ENCODE measurements around the gene KRT2. TPM values are rescaled to one million over a fixed set of nuclear protein-coding genes. Genes with fewer than 3 reads are reported as not detected.

Gene KRT2
- total RNA-seq, 1 donor from 2014 or later = not detected

DNA sequence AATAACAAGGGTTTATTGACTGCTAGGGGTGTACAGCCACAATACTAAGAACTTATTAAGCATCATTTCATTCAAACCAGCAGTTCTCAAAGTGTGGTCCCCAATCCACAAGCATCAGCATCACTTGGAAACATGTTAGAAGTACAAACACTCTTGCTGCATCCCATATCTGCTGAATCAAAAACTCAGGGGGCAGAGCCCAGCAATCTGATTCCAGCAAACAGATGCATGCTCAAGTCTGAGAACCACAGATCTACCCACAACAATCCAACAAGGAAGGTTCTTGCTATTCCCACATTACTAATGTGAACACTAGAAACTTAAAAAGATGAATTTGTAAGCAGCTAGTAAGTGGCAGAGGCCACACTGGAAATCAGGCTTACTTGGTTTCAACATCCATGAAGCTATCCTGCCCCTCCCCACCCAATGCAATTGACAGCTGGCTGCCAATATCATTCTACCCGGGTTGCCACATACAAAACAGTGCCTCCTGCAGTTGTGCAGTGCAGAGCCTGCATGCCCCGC lies 45.1 kb upstream of the KRT2 start:
- no peak overlapping the region for H3K27ac Mint-ChIP-seq (ENCODE audit: unreplicated experiment)
- TF ChIP-seq, protein P1, sequence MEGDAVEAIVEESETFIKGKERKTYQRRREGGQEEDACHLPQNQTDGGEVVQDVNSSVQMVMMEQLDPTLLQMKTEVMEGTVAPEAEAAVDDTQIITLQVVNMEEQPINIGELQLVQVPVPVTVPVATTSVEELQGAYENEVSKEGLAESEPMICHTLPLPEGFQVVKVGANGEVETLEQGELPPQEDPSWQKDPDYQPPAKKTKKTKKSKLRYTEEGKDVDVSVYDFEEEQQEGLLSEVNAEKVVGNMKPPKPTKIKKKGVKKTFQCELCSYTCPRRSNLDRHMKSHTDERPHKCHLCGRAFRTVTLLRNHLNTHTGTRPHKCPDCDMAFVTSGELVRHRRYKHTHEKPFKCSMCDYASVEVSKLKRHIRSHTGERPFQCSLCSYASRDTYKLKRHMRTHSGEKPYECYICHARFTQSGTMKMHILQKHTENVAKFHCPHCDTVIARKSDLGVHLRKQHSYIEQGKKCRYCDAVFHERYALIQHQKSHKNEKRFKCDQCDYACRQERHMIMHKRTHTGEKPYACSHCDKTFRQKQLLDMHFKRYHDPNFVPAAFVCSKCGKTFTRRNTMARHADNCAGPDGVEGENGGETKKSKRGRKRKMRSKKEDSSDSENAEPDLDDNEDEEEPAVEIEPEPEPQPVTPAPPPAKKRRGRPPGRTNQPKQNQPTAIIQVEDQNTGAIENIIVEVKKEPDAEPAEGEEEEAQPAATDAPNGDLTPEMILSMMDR (IDR thresholded peaks at IDR 0.05) = no peak
- H3K36me3 Mint-ChIP-seq (ENCODE audit: unreplicated experiment) = no peaks in the 10 kb centered on the region
- no peak for DNase-seq (ENCODE audit: extremely low spot score, unreplicated experiment)
- no peaks in the 10 kb centered on the region for H3K4me1 Mint-ChIP-seq (ENCODE audit: unreplicated experiment)
- H3K9me3 Mint-ChIP-seq (ENCODE audit: unreplicated experiment) = no peaks in the 10 kb centered on the region
- no peak overlapping the region for H3K4me3 Mint-ChIP-seq (ENCODE audit: unreplicated experiment)
- H3K27me3 Mint-ChIP-seq (ENCODE audit: unreplicated experiment) = peaks cover 61% of the 10 kb centered on the region

DNA sequence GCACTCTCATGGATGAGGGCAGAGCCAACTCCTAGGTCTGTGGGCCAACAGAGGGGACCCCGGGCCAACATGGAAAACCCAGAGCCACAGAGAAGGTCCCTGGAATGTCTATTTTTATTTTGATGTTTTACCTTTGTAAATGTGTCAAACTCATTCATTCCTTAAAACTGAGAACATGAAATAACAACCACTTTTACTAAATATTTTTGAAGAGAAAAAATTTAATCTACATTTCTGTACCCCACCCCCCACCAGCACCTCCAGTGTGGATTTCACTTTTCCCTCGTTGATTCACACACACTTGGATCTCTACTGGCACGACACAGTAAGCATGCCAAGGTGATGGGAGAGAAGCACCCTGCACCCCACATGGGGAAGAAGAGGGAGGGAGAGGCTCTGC lies 44.6 kb upstream of the KRT2 start:
- TF ChIP-seq, protein P1 (IDR thresholded peaks at IDR 0.05) = no peak
- peaks cover 63% of the 10 kb centered on the region for H3K27me3 Mint-ChIP-seq (ENCODE audit: unreplicated experiment)
- DNase-seq (ENCODE audit: extremely low spot score, unreplicated experiment) = no peak
- no peak overlapping the region for H3K4me3 Mint-ChIP-seq (ENCODE audit: unreplicated experiment)
- H3K27ac Mint-ChIP-seq (ENCODE audit: unreplicated experiment) = no peak overlapping the region
- no peaks in the 10 kb centered on the region for H3K9me3 Mint-ChIP-seq (ENCODE audit: unreplicated experiment)
- H3K4me1 Mint-ChIP-seq (ENCODE audit: unreplicated experiment) = peaks cover under 1% of the 10 kb centered on the region
- no peaks in the 10 kb centered on the region for H3K36me3 Mint-ChIP-seq (ENCODE audit: unreplicated experiment)

DNA sequence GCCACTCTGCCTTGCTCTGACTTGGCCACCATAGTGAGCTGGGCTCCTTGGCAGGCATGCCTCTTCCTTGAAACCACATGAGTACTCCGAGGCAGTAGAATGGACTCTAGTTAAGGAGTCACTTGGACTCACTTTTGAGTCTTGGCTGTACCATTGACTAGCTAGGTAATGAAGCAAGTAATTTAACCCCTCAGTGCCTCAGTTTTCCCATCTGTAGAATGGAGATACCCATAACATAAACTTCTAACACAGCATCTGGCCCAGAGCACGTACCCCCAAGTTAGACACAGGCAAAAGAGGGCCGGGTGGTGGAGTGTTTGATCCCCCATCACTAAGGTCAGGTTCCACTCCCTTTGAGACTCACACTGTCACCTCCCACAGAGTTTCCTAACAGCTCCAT lies 43.0 kb upstream of the KRT2 start:
- H3K4me1 Mint-ChIP-seq (ENCODE audit: unreplicated experiment) = peaks cover 9% of the 10 kb centered on the region
- H3K36me3 Mint-ChIP-seq (ENCODE audit: unreplicated experiment) = no peaks in the 10 kb centered on the region
- TF ChIP-seq, protein P1 (IDR thresholded peaks at IDR 0.05) = no peak
- DNase-seq (ENCODE audit: extremely low spot score, unreplicated experiment) = no peak
- no peaks in the 10 kb centered on the region for H3K9me3 Mint-ChIP-seq (ENCODE audit: unreplicated experiment)
- peaks cover 73% of the 10 kb centered on the region for H3K27me3 Mint-ChIP-seq (ENCODE audit: unreplicated experiment)
- H3K27ac Mint-ChIP-seq (ENCODE audit: unreplicated experiment) = no peak overlapping the region
- no peak overlapping the region for H3K4me3 Mint-ChIP-seq (ENCODE audit: unreplicated experiment)

DNA sequence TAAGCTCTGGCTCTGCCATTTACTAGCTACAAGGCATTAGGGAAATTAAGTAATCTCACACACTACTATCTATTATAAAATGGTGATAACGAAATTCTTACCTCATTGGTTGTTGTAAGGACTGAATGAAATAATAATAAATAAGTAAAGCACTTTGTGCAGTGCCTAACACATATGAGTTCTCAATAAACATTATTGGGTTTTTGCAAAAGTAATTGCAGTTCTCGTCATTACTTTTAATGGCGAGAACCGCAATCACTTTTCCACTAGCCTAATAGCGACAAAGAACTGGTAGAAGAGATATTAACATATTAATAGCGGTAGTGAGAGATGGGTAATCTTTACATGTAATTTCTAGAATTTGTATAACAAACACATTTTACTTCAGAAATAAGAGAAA lies 42.1 kb upstream of the KRT2 start:
- Mint-ChIP-seq H3K36me3 (ENCODE audit: unreplicated experiment) (no peaks in the 10 kb centered on the region), H3K9me3 (ENCODE audit: unreplicated experiment) (no peaks in the 10 kb centered on the region), H3K4me1 (ENCODE audit: unreplicated experiment) (peaks cover 9% of the 10 kb centered on the region), H3K27me3 (ENCODE audit: unreplicated experiment) (peaks cover 75% of the 10 kb centered on the region), H3K4me3 (ENCODE audit: unreplicated experiment) (no peak overlapping the region), H3K27ac (ENCODE audit: unreplicated experiment) (no peak overlapping the region)
- TF ChIP-seq, protein P1 (IDR thresholded peaks at IDR 0.05) = no peak
- no peak for DNase-seq (ENCODE audit: extremely low spot score, unreplicated experiment)

DNA sequence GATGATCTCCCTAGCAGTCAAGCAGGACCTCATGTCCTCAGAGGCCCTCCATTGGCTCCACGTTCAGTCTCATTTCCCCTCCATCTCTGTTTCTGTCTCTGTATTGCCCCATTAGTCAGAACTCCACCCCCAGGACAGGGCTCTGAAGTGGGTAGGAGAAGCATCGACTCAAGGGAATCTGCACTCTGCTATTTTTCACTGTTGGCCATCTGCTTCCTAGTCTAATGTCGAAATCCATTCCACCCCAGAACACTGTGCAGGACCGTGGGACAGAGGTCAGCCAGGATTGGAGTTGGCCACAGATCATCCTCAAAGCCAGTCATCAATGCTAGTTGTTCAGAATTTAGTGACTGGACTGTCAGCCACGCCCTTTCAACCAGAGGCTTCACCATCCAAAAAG lies 41.2 kb upstream of the KRT2 start:
- TF ChIP-seq, protein P1 (IDR thresholded peaks at IDR 0.05) = no peak
- peaks cover 78% of the 10 kb centered on the region for H3K27me3 Mint-ChIP-seq (ENCODE audit: unreplicated experiment)
- no peak for DNase-seq (ENCODE audit: extremely low spot score, unreplicated experiment)
- no peaks in the 10 kb centered on the region for H3K9me3 Mint-ChIP-seq (ENCODE audit: unreplicated experiment)
- H3K27ac Mint-ChIP-seq (ENCODE audit: unreplicated experiment) = no peak overlapping the region
- H3K4me1 Mint-ChIP-seq (ENCODE audit: unreplicated experiment) = peaks cover 9% of the 10 kb centered on the region
- H3K36me3 Mint-ChIP-seq (ENCODE audit: unreplicated experiment) = no peaks in the 10 kb centered on the region
- H3K4me3 Mint-ChIP-seq (ENCODE audit: unreplicated experiment) = no peak overlapping the region
